WTC11 (cell line): ENCODE measurements around the gene UNC79. TPM values are rescaled to one million over a fixed set of nuclear protein-coding genes. Genes with fewer than 3 reads are reported as not detected.

Experiments used
- ATAC-seq: fragments of 200-7000 bp; cut with Tn5 transposase; 2 replicates; pipeline ENCODE4 v1.10.0; 2021; ENCODE audit warnings: mild to moderate bottlenecking, moderate library complexity
- CTCF ChIA-PET: fragments of 300-600 bp; sonication (Branson Sonifier 250); formaldehyde crosslinking; loops from one replicate; lab custom pipeline; 2021; ENCODE audit warnings: antibody characterized with exemption; lab: Charles Lee
- POLR2A ChIA-PET: fragments of 350-600 bp; sonication (Branson Sonifier 250); formaldehyde crosslinking; loops from one replicate; lab custom pipeline; 2021; ENCODE audit warnings: antibody characterized with exemption; lab: Charles Lee
- DNase-seq: peaks from one replicate; pipeline ENCODE4 v3.0.0; 2021; ENCODE audit warnings: low spot score
- H3K27ac Mint-ChIP-seq: 2 replicates; pipeline ENCODE4 v1.8.0; 2021; ENCODE audit warnings: mixed read lengths
- H3K27me3 Mint-ChIP-seq: 2 replicates; pipeline ENCODE4 v1.8.0; 2021; ENCODE audit warnings: low read depth, mild to moderate bottlenecking, moderate library complexity, mixed read lengths
- H3K36me3 Mint-ChIP-seq: 2 replicates; pipeline ENCODE4 v1.8.0; 2021; ENCODE audit warnings: mixed read lengths
- H3K4me1 Mint-ChIP-seq: 2 replicates; pipeline ENCODE4 v1.8.0; 2022; ENCODE audit warnings: mixed read lengths
- H3K4me3 Mint-ChIP-seq: 2 replicates; pipeline ENCODE4 v1.8.0; 2021; ENCODE audit warnings: mild to moderate bottlenecking, moderate library complexity, mixed read lengths
- H3K9me3 Mint-ChIP-seq: 2 replicates; pipeline ENCODE4 v1.8.0; 2021; ENCODE audit warnings: mixed read lengths
- CDX4 ChIP-seq: fragments of 250-450 bp; sonication (Bioruptor Pico); IDR thresholded peaks from 2 replicates; pipeline ENCODE4 v1.9.0; 2021; ENCODE audit warnings: moderate library complexity, mild to moderate bottlenecking, inconsistent platforms, borderline replicate concordance
- CREB1 ChIP-seq: sonication (generic); formaldehyde crosslinking; IDR thresholded peaks from 2 replicates; pipeline ENCODE4 v1.8.0; 2023; ENCODE audit warnings: mild to moderate bottlenecking, missing genetic modification reagents
- CREM ChIP-seq: sonication (generic); formaldehyde crosslinking; IDR thresholded peaks from 2 replicates; pipeline ENCODE4 v1.8.1; 2022; ENCODE audit warnings: mild to moderate bottlenecking, missing genetic modification reagents, moderate library complexity
- E2F5 ChIP-seq: sonication (generic); formaldehyde crosslinking; IDR thresholded peaks from 2 replicates; pipeline ENCODE4 v1.8.1; 2022; ENCODE audit warnings: mild to moderate bottlenecking, moderate library complexity, missing genetic modification reagents
- ESRRA ChIP-seq: sonication (generic); formaldehyde crosslinking; IDR thresholded peaks from 2 replicates; pipeline ENCODE4 v1.8.1; 2022; ENCODE audit warnings: mild to moderate bottlenecking, missing genetic modification reagents, borderline replicate concordance
- FOXJ3 ChIP-seq: sonication (generic); formaldehyde crosslinking; IDR thresholded peaks from 2 replicates; pipeline ENCODE4 v1.9.0; 2021; ENCODE audit warnings: missing genetic modification reagents, mild to moderate bottlenecking, borderline replicate concordance
- FOXP1 ChIP-seq: sonication (generic); formaldehyde crosslinking; IDR thresholded peaks from 2 replicates; pipeline ENCODE4 v1.8.0; 2022; ENCODE audit warnings: missing genetic modification reagents, mild to moderate bottlenecking, moderate library complexity, borderline replicate concordance
- IRF2 ChIP-seq: sonication (generic); formaldehyde crosslinking; IDR thresholded peaks from 2 replicates; pipeline ENCODE4 v1.8.0; 2022; ENCODE audit warnings: low read depth, missing genetic modification reagents, borderline replicate concordance
- NFATC4 ChIP-seq: fragments of 250-450 bp; sonication (Bioruptor Pico); IDR thresholded peaks from 2 replicates; pipeline ENCODE4 v1.9.0; 2021; ENCODE audit warnings: mild to moderate bottlenecking
- NFE2L1 ChIP-seq: sonication (generic); formaldehyde crosslinking; IDR thresholded peaks from 2 replicates; pipeline ENCODE4 v1.8.1; 2023; ENCODE audit warnings: missing genetic modification reagents
- PRRX2 ChIP-seq: fragments of 250-450 bp; sonication (Bioruptor Pico); IDR thresholded peaks from 2 replicates; pipeline ENCODE4 v1.8.0; 2021; ENCODE audit warnings: mild to moderate bottlenecking
- RORB ChIP-seq: fragments of 250-450 bp; sonication (Bioruptor Pico); IDR thresholded peaks from 2 replicates; pipeline ENCODE4 v1.9.0; 2021; ENCODE audit warnings: mild to moderate bottlenecking
- SP1 ChIP-seq: sonication (generic); formaldehyde crosslinking; conservative IDR thresholded peaks from 2 replicates; pipeline ENCODE4 v1.8.1; 2022; ENCODE audit warnings: missing genetic modification reagents
- TCF7 ChIP-seq: sonication (generic); formaldehyde crosslinking; IDR thresholded peaks from 2 replicates; pipeline ENCODE4 v1.8.0; 2022; ENCODE audit warnings: mild to moderate bottlenecking, low read depth, missing genetic modification reagents, moderate library complexity
- TEAD1 ChIP-seq: sonication (generic); formaldehyde crosslinking; IDR thresholded peaks from 2 replicates; pipeline ENCODE4 v1.8.0; 2022; ENCODE audit warnings: mild to moderate bottlenecking, missing genetic modification reagents
- USF2 ChIP-seq: sonication (generic); formaldehyde crosslinking; IDR thresholded peaks from 2 replicates; pipeline ENCODE4 v1.8.1; 2023; ENCODE audit warnings: mild to moderate bottlenecking, missing genetic modification reagents, moderate library complexity
- ZNF121 ChIP-seq: sonication (generic); formaldehyde crosslinking; IDR thresholded peaks from 2 replicates; pipeline ENCODE4 v1.8.0; 2023; ENCODE audit warnings: missing genetic modification reagents
- ZNF219 ChIP-seq: sonication (generic); formaldehyde crosslinking; IDR thresholded peaks from 2 replicates; pipeline ENCODE4 v1.8.0; 2023; ENCODE audit warnings: missing genetic modification reagents, mild to moderate bottlenecking, borderline replicate concordance
- ZNF317 ChIP-seq: sonication (generic); formaldehyde crosslinking; IDR thresholded peaks from 2 replicates; pipeline ENCODE4 v1.8.1; 2023; ENCODE audit warnings: low read depth, mild to moderate bottlenecking, moderate library complexity, missing genetic modification reagents, borderline replicate concordance
- ZNF532 ChIP-seq: fragments of 250-450 bp; sonication (Bioruptor Pico); IDR thresholded peaks from 2 replicates; pipeline ENCODE4 v1.9.0; 2021; ENCODE audit warnings: mild to moderate bottlenecking, borderline replicate concordance
- total RNA-seq: library from RNA; stranded (reverse); gene quantifications from 3 replicates; pipeline ENCODE4 v1.2.3, GENCODE V29; 2021
- TF ChIP-seq, protein P1 (sequence below): fragments of 250-450 bp; sonication (Bioruptor Pico); IDR thresholded peaks from 2 replicates; pipeline ENCODE4 v1.9.0; 2021; ENCODE audit warnings: mild to moderate bottlenecking

UNC79 gene
- total RNA-seq, 1 experiment from 2014 or later = 2.1 TPM

- ChIA-PET POLR2A (no interaction called here), CTCF (no interaction called here)
- Mint-ChIP-seq H3K4me1 (peaks cover 31% of the 10 kb centered on the region), H3K36me3 (no peaks in the 10 kb centered on the region), H3K9me3 (0 out of 2 replicates have a peak, but pooled peaks cover 4% of the 10 kb centered on the region), H3K4me3 (no peak overlapping the region), H3K27ac (no peak overlapping the region), H3K27me3 (no peaks in the 10 kb centered on the region)
- ATAC-seq (no peak), DNase-seq (no peak)
- TF ChIP-seq ZNF121 (no peak), E2F5 (no peak), ESRRA (CRISPR knock-in tag) (no peak), NFATC4 (CRISPR knock-in tag) (no peak), FOXP1 (CRISPR knock-in tag) (no peak), CDX4 (CRISPR knock-in tag) (no peak), TEAD1 (CRISPR knock-in tag) (no peak), ZNF219 (CRISPR knock-in tag) (no peak), PRRX2 (no peak), TCF7 (CRISPR knock-in tag) (no peak), SP1 (CRISPR knock-in tag) (no peak), FOXJ3 (CRISPR knock-in tag) (no peak), NFE2L1 (CRISPR knock-in tag) (no peak), RORB (CRISPR knock-in tag) (no peak), USF2 (CRISPR knock-in tag) (no peak), IRF2 (CRISPR knock-in tag) (no peak), ZNF317 (CRISPR knock-in tag) (no peak)
These were observed 98.3 kb downstream of the UNC79 start for GRCh38 chr14:93528884-93529558.

DNA sequence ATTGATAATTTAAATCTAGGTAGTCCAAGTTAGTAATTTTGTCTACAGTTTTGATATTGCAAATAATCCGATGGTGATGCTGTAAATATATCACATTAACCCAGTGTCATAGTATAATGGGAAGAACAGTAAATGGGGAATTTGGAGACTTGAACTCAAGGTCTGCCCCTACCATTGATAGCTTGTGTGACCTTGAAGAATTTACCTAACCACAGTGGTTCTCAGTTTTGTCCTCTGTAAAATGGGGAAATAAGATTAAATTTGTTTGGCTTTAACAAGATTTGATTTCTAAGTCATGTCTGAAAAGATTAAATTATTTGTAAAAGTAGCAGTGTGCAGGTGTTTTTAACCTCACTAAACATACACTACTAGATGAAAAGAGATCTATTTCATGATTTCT, 100.9 kb downstream of the UNC79 start:
- no peaks in the 10 kb centered on the region for H3K9me3 Mint-ChIP-seq
- H3K27me3 Mint-ChIP-seq = no peaks in the 10 kb centered on the region
- no peak for DNase-seq
- ATAC-seq = no peak
- TF ChIP-seq, protein P1, sequence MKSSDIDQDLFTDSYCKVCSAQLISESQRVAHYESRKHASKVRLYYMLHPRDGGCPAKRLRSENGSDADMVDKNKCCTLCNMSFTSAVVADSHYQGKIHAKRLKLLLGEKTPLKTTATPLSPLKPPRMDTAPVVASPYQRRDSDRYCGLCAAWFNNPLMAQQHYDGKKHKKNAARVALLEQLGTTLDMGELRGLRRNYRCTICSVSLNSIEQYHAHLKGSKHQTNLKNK = no peak
- TF ChIP-seq CREM (CRISPR knock-in tag) (no peak), ZNF532 (CRISPR knock-in tag) (no peak), E2F5 (no peak), ZNF317 (CRISPR knock-in tag) (no peak), CREB1 (CRISPR knock-in tag) (no peak), FOXJ3 (CRISPR knock-in tag) (no peak), PRRX2 (no peak), TCF7 (CRISPR knock-in tag) (no peak)
- ChIA-PET CTCF (no interaction called here), POLR2A (no interaction called here)
- H3K4me3 Mint-ChIP-seq = no peak overlapping the region
- H3K27ac Mint-ChIP-seq = no peak overlapping the region
- H3K4me1 Mint-ChIP-seq = peaks cover 18% of the 10 kb centered on the region
- no peaks in the 10 kb centered on the region for H3K36me3 Mint-ChIP-seq
